B cell (primary cell): ENCODE data around the gene EFCAB12. TPM values are rescaled to one million over a fixed set of nuclear protein-coding genes. Genes with fewer than 3 reads are reported as not detected.
A peak's percentile ranks its signal among the peaks of the same experiment; 100 is the strongest.

ENCODE experiments used
- ATAC-seq: fragments of 200-7000 bp; cut with Tn5 transposase; one replicate; pipeline ENCODE4 v1.10.0; 2021; ENCODE audit warnings: low read depth, mild to moderate bottlenecking, moderate number of reproducible peaks, moderate library complexity
- CTCF ChIA-PET: fragments of 350-600 bp; sonication (Branson Sonifier 250); formaldehyde crosslinking; loops from one replicate; lab custom pipeline; 2021; ENCODE audit warnings: antibody characterized with exemption, inconsistent platforms; lab: Charles Lee
- POLR2A ChIA-PET: fragments of 350-600 bp; sonication (Branson Sonifier 250); formaldehyde crosslinking; loops from one replicate; lab custom pipeline; 2021; ENCODE audit warnings: antibody characterized with exemption; lab: Charles Lee
- DNase-seq: peaks from one replicate; pipeline ENCODE4 v3.0.0; 2013
- H2AFZ ChIP-seq: 2 replicates; pipeline ENCODE4 v1.6.1; 2012; ENCODE audit warnings: mild to moderate bottlenecking, low read depth, low read length; ENCODE audit not compliant: insufficient read depth, poor library complexity, severe bottlenecking
- H3K27ac ChIP-seq, 2 donors: 1 replicate in 1 of 2; 2 replicates in 1 of 2; pipeline ENCODE4 v1.5.1; 2012 to 2013; ENCODE audit warnings: low read length in 2 of 2, mild to moderate bottlenecking in 2 of 2, moderate library complexity in 1 of 2
- H3K27me3 ChIP-seq, 4 experiments: fragments of 200-600 bp in 1 of 4; sonication (generic) in 1 of 4; replicated peaks in 1 of 4; 1 replicate in 2 of 4; 2 replicates in 2 of 4; pipeline versions ENCODE4 v1.6.1 to v1.7.0; 2013 to 2016; ENCODE audit warnings: low read length in 3 of 4, mild to moderate bottlenecking in 2 of 4, mixed read lengths in 1 of 4, moderate library complexity in 1 of 4; ENCODE audit not compliant: insufficient read depth in 4 of 4, control insufficient read depth in 3 of 4; ENCODE audit errors: control extremely low read depth in 1 of 4
- H3K36me3 ChIP-seq, 2 experiments: replicated peaks in 1 of 2; 1 replicate in 1 of 2; 2 replicates in 1 of 2; pipeline versions ENCODE4 v1.6.1 to v1.7.1; 2013; ENCODE audit warnings: low read length in 1 of 2; ENCODE audit not compliant: insufficient read depth in 2 of 2, control insufficient read depth in 1 of 2; ENCODE audit errors: control extremely low read depth in 1 of 2, extremely low read depth in 1 of 2
- H3K4me1 ChIP-seq, 2 donors: fragments of 200-600 bp in 1 of 2; sonication (generic) in 1 of 2; 1 replicate in 1 of 2; 2 replicates in 1 of 2; pipeline versions ENCODE4 v1.5.1 to v1.6.1; 2013 to 2017; ENCODE audit warnings: low read length in 2 of 2; ENCODE audit not compliant: control insufficient read depth in 2 of 2, insufficient read depth in 2 of 2
- H3K4me2 ChIP-seq: replicated peaks from 2 replicates; pipeline ENCODE3; 2012; ENCODE audit warnings: mild to moderate bottlenecking, low read depth, low read length; ENCODE audit not compliant: poor library complexity, severe bottlenecking
- H3K4me3 ChIP-seq, 5 experiments: fragments of 200-600 bp in 1 of 5; sonication (generic) in 1 of 5; 1 replicate in 3 of 5; 2 replicates in 2 of 5; pipeline versions ENCODE4 v1.5.1 to v1.7.0; 2011 to 2016; ENCODE audit warnings: low read length in 4 of 5, mild to moderate bottlenecking in 4 of 5, low read depth in 2 of 5, control low read depth in 1 of 5, moderate library complexity in 1 of 5; ENCODE audit not compliant: insufficient read depth in 1 of 5; ENCODE audit errors: control extremely low read depth in 1 of 5, extremely low read depth in 1 of 5
- H3K79me2 ChIP-seq: fragments of 200-600 bp; sonication (generic); one replicate; pipeline ENCODE4 v1.6.0; 2016; ENCODE audit warnings: low read length; ENCODE audit not compliant: control insufficient read depth, insufficient read depth
- H3K9ac ChIP-seq: fragments of 200-600 bp; sonication (generic); 2 replicates; pipeline ENCODE4 v1.6.1; 2017; ENCODE audit warnings: mild to moderate bottlenecking, low read length, moderate library complexity
- H3K9me3 ChIP-seq, 3 donors: one replicate each; pipeline versions ENCODE4 v1.6.1 to v1.7.1; 2013; ENCODE audit warnings: low read length in 2 of 3; ENCODE audit not compliant: control insufficient read depth in 2 of 3, insufficient read depth in 1 of 3; ENCODE audit errors: control extremely low read depth in 1 of 3
- H4K20me1 ChIP-seq: 2 replicates; pipeline ENCODE4 v1.6.0; 2012; ENCODE audit warnings: mild to moderate bottlenecking, low read length; ENCODE audit not compliant: insufficient read depth, control insufficient read depth, poor library complexity, severe bottlenecking
- H3K27ac Mint-ChIP-seq: one replicate; pipeline ENCODE4 v1.8.0; 2021; ENCODE audit warnings: mixed read lengths
- H3K27me3 Mint-ChIP-seq: one replicate; pipeline ENCODE4 v1.8.0; 2021; ENCODE audit warnings: mixed read lengths
- H3K4me1 Mint-ChIP-seq: one replicate; pipeline ENCODE4 v1.8.0; 2021; ENCODE audit warnings: mixed read lengths
- H3K4me3 Mint-ChIP-seq: one replicate; pipeline ENCODE4 v1.8.0; 2021; ENCODE audit warnings: mixed read lengths
- H3K9me3 Mint-ChIP-seq: one replicate; pipeline ENCODE4 v1.8.0; 2022; ENCODE audit warnings: mixed read lengths; ENCODE audit not compliant: insufficient read depth
- EZH2 ChIP-seq: IDR thresholded peaks from 2 replicates; pipeline ENCODE4 v1.6.1; 2012; ENCODE audit warnings: borderline replicate concordance, low read depth, mild to moderate bottlenecking, moderate library complexity, low read length; ENCODE audit not compliant: insufficient read depth, poor library complexity, severe bottlenecking
- WGBS: methylation state at CpG from one replicate; pipeline ENCODE4 v1.1.5; 2013; ENCODE audit warnings: missing lambda C conversion rate; ENCODE audit not compliant: insufficient coverage; 5-methylcytosine and 5-hydroxymethylcytosine counted together
- intact Hi-C: fragments of 100-400 bp; cut with micrococcal nuclease; formaldehyde crosslinking; loops from one replicate; pipeline ENCODE4 v1.10.0; 2022
- polyA plus RNA-seq: library from polyadenylated mRNA; depleted of rRNA; stranded (reverse); fragments of >200 nt; gene quantifications from 2 replicates; pipeline ENCODE4 v1.2.3, GENCODE V29; 2012
- total RNA-seq, 2 donors: library from RNA; stranded (reverse); fragments of 120-200 nt in 1 of 2; gene quantifications; 1 replicate in 1 of 2; 2 replicates in 1 of 2; pipeline versions ENCODE4 v1.2.3 to v1.2.4, GENCODE V29; 2013 to 2022
- TF ChIP-seq, protein P1 (sequence below): fragments of 200-600 bp; IDR thresholded peaks from one replicate; pipeline ENCODE4 v1.8.0; 2022; ENCODE audit warnings: antibody characterized with exemption, mild to moderate bottlenecking

EFCAB12 gene
- total and polyA plus RNA-seq, 2 donors (not counting 1 experiment from before 2014, with no cell fraction given): 3.5 to 6.5 TPM

DNA sequence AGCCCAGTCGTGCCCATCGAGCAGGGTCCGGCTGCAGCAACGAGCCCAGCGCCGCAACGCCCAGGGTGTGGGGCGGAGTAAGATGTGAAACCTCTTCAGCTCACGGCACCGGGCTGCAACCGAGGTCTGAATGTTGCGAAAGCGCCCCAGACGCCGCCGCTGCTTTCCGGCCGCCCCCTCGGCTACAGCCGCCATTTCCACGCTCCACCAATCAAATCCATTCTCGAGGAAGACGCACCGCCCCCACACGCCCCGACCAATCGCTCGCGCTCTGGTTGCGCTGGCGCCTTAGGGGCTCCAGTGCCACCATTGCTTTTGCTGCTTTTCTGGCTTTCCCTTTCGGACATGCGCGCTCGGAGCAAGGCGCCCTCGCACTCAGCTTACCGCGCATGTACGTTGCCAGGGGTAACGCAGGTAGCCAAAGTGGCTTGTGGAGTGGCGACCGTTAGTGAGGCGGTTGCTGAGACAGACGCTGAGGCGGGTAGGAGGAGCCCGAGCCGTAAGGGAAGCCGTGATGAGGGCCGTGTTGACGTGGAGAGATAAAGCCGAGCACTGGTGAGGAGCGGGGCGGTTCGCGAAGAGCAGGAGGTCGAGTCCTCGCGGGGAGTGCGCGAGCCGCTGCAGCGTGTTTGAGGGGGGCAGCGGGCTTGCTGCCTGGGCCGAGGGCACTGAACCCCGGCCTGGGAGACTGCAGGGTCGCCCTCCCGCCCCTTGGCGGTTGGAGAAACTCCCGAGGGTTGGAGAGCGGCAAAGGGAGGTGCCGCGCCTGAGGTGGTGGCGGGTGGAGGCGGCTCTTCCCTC is 11.6 kb upstream of the EFCAB12 start, which contains the start of the genes IFT122 and MBD4:
TSS of gene IFT122 (plus strand) at position 408 of the 801 bp plus-strand sequence. CDS start at position 515, 107 bp downstream.
TSS of gene MBD4 (minus strand) at position 132 of the 801 bp plus-strand sequence. CDS start at position 17, 115 bp downstream.
- peaks cover 52% of the 10 kb centered on the region for H3K4me1 Mint-ChIP-seq
- peaks cover 76% of the 10 kb centered on the region for H3K79me2 ChIP-seq
- peak within 1 kb of the TSS; percentile 95 for H3K27ac Mint-ChIP-seq
- intact Hi-C loops: loop anchor here (1.0 to 5.0 kb wide), 11 partner anchors 12 to 453 kb away; partner anchors contain the start of genes EFCAB12, HMCES, PLXND1 and TMCC1
- H2AFZ ChIP-seq: peak within 1 kb of the TSS; percentile 93
- H3K27me3 ChIP-seq: no peaks in the 10 kb centered on the region
- TF ChIP-seq EZH2: no peak
- TF ChIP-seq, protein P1, sequence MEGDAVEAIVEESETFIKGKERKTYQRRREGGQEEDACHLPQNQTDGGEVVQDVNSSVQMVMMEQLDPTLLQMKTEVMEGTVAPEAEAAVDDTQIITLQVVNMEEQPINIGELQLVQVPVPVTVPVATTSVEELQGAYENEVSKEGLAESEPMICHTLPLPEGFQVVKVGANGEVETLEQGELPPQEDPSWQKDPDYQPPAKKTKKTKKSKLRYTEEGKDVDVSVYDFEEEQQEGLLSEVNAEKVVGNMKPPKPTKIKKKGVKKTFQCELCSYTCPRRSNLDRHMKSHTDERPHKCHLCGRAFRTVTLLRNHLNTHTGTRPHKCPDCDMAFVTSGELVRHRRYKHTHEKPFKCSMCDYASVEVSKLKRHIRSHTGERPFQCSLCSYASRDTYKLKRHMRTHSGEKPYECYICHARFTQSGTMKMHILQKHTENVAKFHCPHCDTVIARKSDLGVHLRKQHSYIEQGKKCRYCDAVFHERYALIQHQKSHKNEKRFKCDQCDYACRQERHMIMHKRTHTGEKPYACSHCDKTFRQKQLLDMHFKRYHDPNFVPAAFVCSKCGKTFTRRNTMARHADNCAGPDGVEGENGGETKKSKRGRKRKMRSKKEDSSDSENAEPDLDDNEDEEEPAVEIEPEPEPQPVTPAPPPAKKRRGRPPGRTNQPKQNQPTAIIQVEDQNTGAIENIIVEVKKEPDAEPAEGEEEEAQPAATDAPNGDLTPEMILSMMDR: no peak
- H3K4me2 ChIP-seq: peak within 1 kb of the TSS; percentile 84
- DNase-seq (peak; percentile 99), ATAC-seq (peak; percentile 84)
- POLR2A ChIA-PET: interaction anchor here (0.8 to 3.1 kb wide), 7 partner anchors 11 to 257 kb away, joined by 3 to 17 read pairs (median 3); partner anchors contain the start of gene EFCAB12
- peak within 1 kb of the TSS; percentile 78 to 91 for H3K27ac ChIP-seq
- no peaks in the 10 kb centered on the region for H3K27me3 Mint-ChIP-seq
- H3K9me3 ChIP-seq: no peaks in the 10 kb centered on the region
- peak within 1 kb of the TSS; percentile 81 to 100 (median 99) for H3K4me3 ChIP-seq
- H4K20me1 ChIP-seq: no peaks in the 10 kb centered on the region
- H3K9me3 Mint-ChIP-seq: no peaks in the 10 kb centered on the region
- H3K36me3 ChIP-seq: peaks cover 0 to 26% of the 10 kb centered on the region in 2 experiments
- peak within 1 kb of the TSS; percentile 98 for H3K9ac ChIP-seq
- peaks cover 45 to 46% of the 10 kb centered on the region in 2 donors for H3K4me1 ChIP-seq
- CTCF ChIA-PET: interaction anchor here (0.8 to 1.9 kb wide), 8 partner anchors 9 to 278 kb away, joined by 3 to 10 read pairs (median 5); no protein-coding TSS in a partner anchor
- H3K4me3 Mint-ChIP-seq: peak within 1 kb of the TSS; percentile 93
- WGBS: under 1% methylated on average over 74 of the region's 75 CpGs
